Prostate gland (tissue), 2 donors: ENCODE data around the gene OR52R1. TPM values are rescaled to one million over a fixed set of nuclear protein-coding genes. Genes with fewer than 3 reads are reported as not detected.

Experiments used
- small RNA-seq, 2 donors: library from RNA; depleted of rRNA; stranded (forward); fragments of <200 nt; gene quantifications; one replicate each; pipeline ENCODE3, GENCODE V24; 2016
- total RNA-seq, 2 donors: library from RNA; depleted of rRNA; stranded (reverse); fragments of >200 nt; gene quantifications; one replicate each; pipeline ENCODE4 v1.1.0, GENCODE V29; 2016

OR52R1 gene
- total RNA-seq, 2 donors from 2014 or later, result not detected

Small RNA genes lying within 50 kb of the gene (small RNA-seq; reads per million reads assigned to genes)
- gene RF00091, result 0 reads per million in 2 donors

Other genes with a start within 250 kb of the OR52R1 start
- gene OR52I2, start 222.6 kb downstream of the OR52R1 start, total RNA-seq, result not detected
- gene OR52I1, start 210.3 kb downstream of the OR52R1 start, total RNA-seq, result not detected
- 10 to 100 TPM; 29.1 to 36.3 TPM for gene TRIM68, start 196.1 kb downstream of the OR52R1 start, total RNA-seq
- gene OR51D1, start 166.9 kb downstream of the OR52R1 start, total RNA-seq, result not detected
- gene OR51E1, start 160.4 kb downstream of the OR52R1 start, total RNA-seq, result 10 to 100 TPM in 1 of 2 donors, 1 to 10 TPM in 1; 4.4 to 36.0 TPM
- gene OR51E2, start 106.5 kb downstream of the OR52R1 start, total RNA-seq, result 100 to 1,000 TPM in 1 of 2 donors, 10 to 100 TPM in 1; 10.6 to 100 TPM
- under 1 TPM in 1 of 2 donors, not detected in 1; 0.32 TPM for gene MMP26, start 99.6 kb downstream of the OR52R1 start, total RNA-seq
- not detected for gene OR51F1, start 34.4 kb downstream of the OR52R1 start, total RNA-seq
- not detected for gene OR51F2, start 16.9 kb upstream of the OR52R1 start, total RNA-seq
- gene OR51S1, start 44.8 kb upstream of the OR52R1 start, total RNA-seq, result not detected
- gene OR51T1, start 77.5 kb upstream of the OR52R1 start, total RNA-seq, result not detected
- not detected for gene OR51A7, start 99.4 kb upstream of the OR52R1 start, total RNA-seq
- not detected for gene OR51G2, start 115.0 kb upstream of the OR52R1 start, total RNA-seq
- not detected for gene OR51G1, start 120.0 kb upstream of the OR52R1 start, total RNA-seq
- gene OR51A4, start 143.2 kb upstream of the OR52R1 start, total RNA-seq, result not detected
- not detected for gene OR51A2, start 151.3 kb upstream of the OR52R1 start, total RNA-seq
- gene OR51L1, start 190.5 kb upstream of the OR52R1 start, total RNA-seq, result not detected
- gene OR52J3, start 242.1 kb upstream of the OR52R1 start, total RNA-seq, result not detected